MM.1S (cell line): ENCODE measurements around the gene TRPM8.

ENCODE experiments used
- DNase-seq: peaks from one replicate; pipeline ENCODE4 v3.0.0-alpha.2; 2015
- H2AFZ ChIP-seq: fragments of 300-600 bp; sonication (generic); 2 replicates; pipeline ENCODE4 v1.6.0; 2016; ENCODE audit warnings: antibody characterized with exemption, low read length
- H3F3A ChIP-seq: fragments of 300-600 bp; sonication (generic); 2 replicates; pipeline ENCODE4 v1.6.1; 2016; ENCODE audit warnings: mild to moderate bottlenecking, antibody characterized with exemption, low read length, moderate library complexity, mixed read lengths; ENCODE audit not compliant: insufficient read depth
- H3K27ac ChIP-seq: fragments of 300-600 bp; sonication (generic); 2 replicates; pipeline ENCODE4 v1.5.1; 2016; ENCODE audit warnings: mild to moderate bottlenecking, low read length
- H3K27me3 ChIP-seq: fragments of 300-600 bp; sonication (generic); replicated peaks from 2 replicates; pipeline ENCODE4 v1.6.0; 2016; ENCODE audit warnings: low read length; ENCODE audit not compliant: insufficient read depth
- H3K36me3 ChIP-seq: fragments of 300-600 bp; sonication (generic); replicated peaks from 2 replicates; pipeline ENCODE4 v1.6.1; 2016; ENCODE audit warnings: mild to moderate bottlenecking, low read length, mixed read lengths; ENCODE audit not compliant: insufficient read depth
- H3K4me1 ChIP-seq: fragments of 300-600 bp; sonication (generic); 2 replicates; pipeline ENCODE4 v1.6.1; 2016; ENCODE audit warnings: low read length, mixed read lengths
- H3K4me2 ChIP-seq: fragments of 300-600 bp; sonication (generic); 2 replicates; pipeline ENCODE4 v1.6.0; 2016; ENCODE audit warnings: low read depth, low read length
- H3K4me3 ChIP-seq: fragments of 300-600 bp; sonication (generic); 2 replicates; pipeline ENCODE4 v1.5.1; 2016; ENCODE audit warnings: low read length, mixed read lengths
- H3K79me2 ChIP-seq: fragments of 300-600 bp; sonication (generic); 2 replicates; pipeline ENCODE4 v1.6.1; 2016; ENCODE audit warnings: mixed run types, low read length, mixed read lengths
- H3K9ac ChIP-seq: fragments of 300-600 bp; sonication (generic); 2 replicates; pipeline ENCODE4 v1.6.1; 2016; ENCODE audit warnings: low read length, mixed read lengths
- H3K9me2 ChIP-seq: fragments of 300-600 bp; sonication (generic); replicated peaks from 2 replicates; pipeline ENCODE4 v1.6.1; 2016; ENCODE audit warnings: mild to moderate bottlenecking, low read length, mixed read lengths; ENCODE audit not compliant: insufficient read depth
- H3K9me3 ChIP-seq: fragments of 300-600 bp; sonication (generic); replicated peaks from 2 replicates; pipeline ENCODE4 v1.6.1; 2016; ENCODE audit warnings: mild to moderate bottlenecking, low read length, mixed read lengths; ENCODE audit not compliant: insufficient read depth
- H4K20me1 ChIP-seq: fragments of 300-600 bp; sonication (generic); 2 replicates; pipeline ENCODE4 v1.6.1; 2016; ENCODE audit warnings: mild to moderate bottlenecking, low read length, moderate library complexity, mixed read lengths; ENCODE audit not compliant: insufficient read depth
- EZH2 ChIP-seq: fragments of 300-600 bp; sonication (generic); optimal IDR thresholded peaks from 2 replicates; pipeline ENCODE3; 2017; ENCODE audit warnings: low read depth, mild to moderate bottlenecking, antibody characterized with exemption, low read length, mixed read lengths
- EZH2phosphoT487 ChIP-seq: fragments of 300-600 bp; sonication (generic); IDR thresholded peaks from 2 replicates; pipeline ENCODE4 v1.6.1; 2018; ENCODE audit warnings: antibody characterized with exemption, low read length
- TF ChIP-seq, protein P1 (sequence below): fragments of 300-600 bp; sonication (generic); IDR thresholded peaks from 2 replicates; pipeline ENCODE4 v1.5.1; 2016; ENCODE audit warnings: antibody characterized with exemption, low read length, mixed read lengths

TRPM8 gene

GRCh38 chr2:233979748-233980147 lies 62.6 kb downstream of the TRPM8 start:
- H3K79me2 ChIP-seq, result peaks cover 39% of the 10 kb centered on the region
- H3K9me3 ChIP-seq, result no peaks in the 10 kb centered on the region
- H3K4me1 ChIP-seq, result no peaks in the 10 kb centered on the region
- H4K20me1 ChIP-seq, result no peaks in the 10 kb centered on the region
- TF ChIP-seq EZH2phosphoT487 (no peak), EZH2 (no peak)
- TF ChIP-seq, protein P1, sequence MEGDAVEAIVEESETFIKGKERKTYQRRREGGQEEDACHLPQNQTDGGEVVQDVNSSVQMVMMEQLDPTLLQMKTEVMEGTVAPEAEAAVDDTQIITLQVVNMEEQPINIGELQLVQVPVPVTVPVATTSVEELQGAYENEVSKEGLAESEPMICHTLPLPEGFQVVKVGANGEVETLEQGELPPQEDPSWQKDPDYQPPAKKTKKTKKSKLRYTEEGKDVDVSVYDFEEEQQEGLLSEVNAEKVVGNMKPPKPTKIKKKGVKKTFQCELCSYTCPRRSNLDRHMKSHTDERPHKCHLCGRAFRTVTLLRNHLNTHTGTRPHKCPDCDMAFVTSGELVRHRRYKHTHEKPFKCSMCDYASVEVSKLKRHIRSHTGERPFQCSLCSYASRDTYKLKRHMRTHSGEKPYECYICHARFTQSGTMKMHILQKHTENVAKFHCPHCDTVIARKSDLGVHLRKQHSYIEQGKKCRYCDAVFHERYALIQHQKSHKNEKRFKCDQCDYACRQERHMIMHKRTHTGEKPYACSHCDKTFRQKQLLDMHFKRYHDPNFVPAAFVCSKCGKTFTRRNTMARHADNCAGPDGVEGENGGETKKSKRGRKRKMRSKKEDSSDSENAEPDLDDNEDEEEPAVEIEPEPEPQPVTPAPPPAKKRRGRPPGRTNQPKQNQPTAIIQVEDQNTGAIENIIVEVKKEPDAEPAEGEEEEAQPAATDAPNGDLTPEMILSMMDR, result no peak
- H3K27ac ChIP-seq, result no peak overlapping the region
- H3K9ac ChIP-seq, result no peak overlapping the region
- H3K4me2 ChIP-seq, result no peak overlapping the region
- no peak overlapping the region for H2AFZ ChIP-seq
- peaks cover 4% of the 10 kb centered on the region for H3K36me3 ChIP-seq
- no peaks in the 10 kb centered on the region for H3F3A ChIP-seq
- H3K4me3 ChIP-seq, result no peak overlapping the region
- no peaks in the 10 kb centered on the region for H3K27me3 ChIP-seq
- DNase-seq, result no peak
- H3K9me2 ChIP-seq, result no peaks in the 10 kb centered on the region

- no peak overlapping the region for H3K27ac ChIP-seq
- H2AFZ ChIP-seq, result no peak overlapping the region
Observed at GRCh38 chr2:233980955-233981561, 63.9 kb downstream of the TRPM8 start.

DNA sequence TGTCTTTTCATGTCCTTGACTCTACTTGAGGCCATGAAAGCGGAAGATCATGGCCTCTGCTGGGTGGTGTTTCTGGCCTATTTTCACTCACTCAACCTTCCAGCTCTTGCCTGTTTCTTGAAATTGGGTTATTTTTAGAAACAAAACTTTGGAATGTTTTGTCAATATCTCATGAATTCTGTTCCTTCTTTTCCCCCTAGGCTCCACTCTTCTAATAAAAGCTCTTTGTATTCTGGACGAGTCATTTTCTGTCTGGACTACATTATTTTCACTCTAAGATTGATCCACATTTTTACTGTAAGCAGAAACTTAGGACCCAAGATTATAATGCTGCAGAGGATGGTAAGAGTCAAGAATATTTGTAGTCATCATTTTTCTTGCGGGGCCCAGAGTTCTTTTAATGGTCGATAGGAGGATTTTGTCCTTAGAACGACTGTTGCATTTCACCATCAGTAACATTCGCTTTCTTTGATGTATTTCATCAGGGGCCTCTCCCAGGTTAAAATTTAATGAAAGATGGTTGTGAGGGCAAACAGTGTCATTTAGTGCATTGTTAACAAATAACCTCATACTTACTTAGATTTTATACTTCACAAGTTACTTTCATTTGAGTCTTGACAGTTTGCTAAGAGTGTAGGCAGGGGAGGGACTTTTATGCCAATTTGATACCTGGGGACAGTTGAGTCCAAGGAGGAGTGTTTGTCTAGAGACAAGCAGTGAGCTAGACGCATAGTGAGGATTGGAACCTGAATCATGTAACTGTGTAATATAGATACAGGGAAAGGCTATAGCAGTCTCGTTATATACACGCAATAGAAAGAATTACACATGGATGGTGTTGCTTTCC lies 64.6 kb downstream of the TRPM8 start:
- no peaks in the 10 kb centered on the region for H3F3A ChIP-seq
- no peaks in the 10 kb centered on the region for H4K20me1 ChIP-seq
- H3K36me3 ChIP-seq, result peaks cover 4% of the 10 kb centered on the region; the same call in 1 of the 2 replicates
- H3K79me2 ChIP-seq, result peaks cover 26% of the 10 kb centered on the region
- no peaks in the 10 kb centered on the region for H3K9me3 ChIP-seq
- H3K27me3 ChIP-seq, result no peaks in the 10 kb centered on the region
- DNase-seq, result no peak
- no peak overlapping the region for H3K27ac ChIP-seq
- H3K4me1 ChIP-seq, result peaks cover 13% of the 10 kb centered on the region
- no peaks in the 10 kb centered on the region for H3K9me2 ChIP-seq
- TF ChIP-seq EZH2 (no peak), EZH2phosphoT487 (no peak)
- TF ChIP-seq, protein P1, result no peak
- H3K9ac ChIP-seq, result no peak overlapping the region
- H2AFZ ChIP-seq, result no peak overlapping the region
- H3K4me2 ChIP-seq, result no peak overlapping the region
- no peak overlapping the region for H3K4me3 ChIP-seq

More at GRCh38 chr2:233980955-233981561, 63.9 kb downstream of the TRPM8 start:
- Histone ChIP-seq H3F3A (no peaks in the 10 kb centered on the region), H3K9me3 (no peaks in the 10 kb centered on the region), H3K4me2 (no peak overlapping the region), H3K4me3 (no peak overlapping the region), H3K9ac (no peak overlapping the region), H3K79me2 (peaks cover 28% of the 10 kb centered on the region), H3K27me3 (no peaks in the 10 kb centered on the region), H3K9me2 (no peaks in the 10 kb centered on the region), H3K4me1 (peaks cover 9% of the 10 kb centered on the region), H4K20me1 (no peaks in the 10 kb centered on the region), H3K36me3 (peaks cover 4% of the 10 kb centered on the region)
- no peak for DNase-seq
- TF ChIP-seq, protein P1, result no peak
- no peak for TF ChIP-seq EZH2phosphoT487
- no peak for TF ChIP-seq EZH2
